GM03348 (cell line): ENCODE data around the gene CCM2.
A peak's percentile ranks its signal among the peaks of the same experiment; 100 is the strongest.

Source experiments
- DNase-seq: peaks from one replicate; pipeline ENCODE4 v3.0.0; 2012; ENCODE audit warnings: low spot score

The CCM2 gene

GRCh38 chr7:45082031-45082830 is 82.2 kb downstream of the CCM2 start:
- DNase-seq = no peak

DNA sequence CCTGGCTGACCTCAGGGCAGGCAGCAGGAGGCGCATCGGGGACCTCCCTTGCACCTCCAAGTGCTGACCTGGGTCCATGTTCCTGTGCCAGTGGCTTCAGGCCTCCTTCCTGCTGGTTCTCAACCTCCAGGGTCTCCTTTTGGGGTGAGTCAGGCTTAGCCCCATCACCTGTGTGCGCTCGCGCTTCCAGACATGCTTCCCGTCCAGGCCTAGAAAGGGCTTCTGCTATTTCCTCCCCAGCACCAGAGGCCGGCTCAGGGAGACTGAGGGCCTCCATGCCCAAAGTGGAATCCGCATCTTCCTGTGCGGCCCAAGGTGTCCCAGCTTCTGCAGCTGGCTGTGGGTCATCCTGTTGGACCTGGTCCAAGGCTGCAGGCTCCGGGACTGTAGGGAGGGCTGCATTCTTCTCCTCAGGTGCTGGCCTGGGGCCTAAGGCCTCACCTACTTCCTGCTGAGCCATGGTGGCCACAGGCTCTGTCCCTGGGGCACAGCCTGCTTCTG is 82.9 kb downstream of the CCM2 start:
- DNase-seq = no peak

GRCh38 chr7:45084336-45084735 is 84.3 kb downstream of the CCM2 start:
- DNase-seq = no peak

- DNase-seq = no peak
Measured at GRCh38 chr7:45084901-45085618, 85.1 kb downstream of the CCM2 start.

GRCh38 chr7:45085619-45086200 is 85.7 kb downstream of the CCM2 start:
- no peak for DNase-seq

DNA sequence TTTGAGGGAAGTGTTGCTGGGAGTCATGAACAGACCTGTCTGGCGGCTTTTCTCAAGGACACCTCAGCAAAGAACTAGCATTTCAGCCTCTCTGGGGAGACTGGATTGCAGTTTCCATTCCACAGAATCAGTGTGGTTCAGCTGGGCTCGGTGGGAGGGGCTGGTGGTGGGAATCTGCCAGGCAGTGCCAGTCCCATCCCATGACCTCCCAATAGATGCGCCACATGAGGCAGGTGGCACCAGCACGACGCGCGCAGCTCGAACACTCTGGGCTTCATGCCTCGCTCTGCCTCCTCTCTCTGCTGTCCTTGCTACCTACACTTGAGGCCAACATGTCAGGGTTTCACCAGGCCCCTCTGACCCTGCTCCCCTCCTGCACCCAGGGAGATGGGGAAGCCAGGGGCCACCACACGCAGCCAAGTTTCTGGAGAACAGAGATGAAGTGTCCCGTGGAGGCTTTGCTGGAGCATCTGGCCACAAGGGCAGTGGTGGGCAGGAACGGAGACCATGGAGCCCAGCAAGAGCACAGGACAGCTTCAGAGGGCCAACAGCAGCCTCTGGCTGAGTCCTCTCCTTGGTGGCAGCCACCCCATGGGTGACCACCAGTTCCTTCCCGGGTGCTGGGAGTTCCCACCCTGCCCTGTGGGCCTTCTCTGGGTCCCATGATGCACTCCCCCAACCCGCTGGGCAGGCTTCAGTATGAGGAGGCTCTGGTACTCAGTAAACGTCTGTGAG is 86.5 kb downstream of the CCM2 start:
- no peak for DNase-seq

DNA sequence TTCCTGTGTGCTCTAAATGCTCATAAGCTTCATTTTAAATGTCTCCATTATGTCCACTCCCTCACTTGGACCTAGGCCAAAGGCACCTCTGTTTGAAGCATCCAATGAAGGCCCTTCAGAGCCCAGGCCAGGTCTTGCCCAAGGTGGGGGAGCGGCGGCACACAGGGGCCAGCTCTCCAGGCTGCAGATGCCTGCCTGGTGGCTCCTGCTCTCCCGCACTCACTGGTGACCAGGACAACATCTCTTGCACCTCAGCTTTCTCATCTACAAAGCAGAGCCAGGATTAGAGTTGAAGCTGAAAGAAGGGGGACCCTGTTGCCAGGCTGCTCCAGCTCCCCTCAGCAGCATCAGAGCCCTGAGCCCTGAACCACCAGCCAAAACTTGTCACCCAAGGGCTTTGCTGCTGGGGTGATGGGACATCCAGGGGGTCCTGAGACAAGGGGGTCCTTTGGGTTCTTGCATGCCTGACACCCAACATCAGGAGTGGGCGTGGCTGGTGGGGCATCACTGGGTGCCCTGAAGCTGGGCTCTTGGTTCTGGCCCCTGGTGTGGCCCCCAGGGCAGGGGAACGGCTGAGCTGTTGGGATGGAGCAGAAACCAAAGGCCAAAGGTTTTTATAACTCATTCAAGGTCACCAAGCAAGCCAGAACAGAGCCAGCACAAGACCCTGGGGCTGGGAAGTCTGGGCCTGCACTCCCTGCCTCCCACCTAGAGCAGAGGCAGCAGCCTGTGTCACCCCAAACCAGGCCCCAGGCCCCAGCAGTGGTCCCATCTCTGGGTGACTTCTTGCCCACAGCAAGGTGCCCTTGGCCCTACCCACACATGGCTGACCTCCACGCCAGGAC is 87.5 kb downstream of the CCM2 start:
- no peak for DNase-seq

GRCh38 chr7:45088146-45088701 is 88.2 kb downstream of the CCM2 start:
- no peak for DNase-seq

DNA sequence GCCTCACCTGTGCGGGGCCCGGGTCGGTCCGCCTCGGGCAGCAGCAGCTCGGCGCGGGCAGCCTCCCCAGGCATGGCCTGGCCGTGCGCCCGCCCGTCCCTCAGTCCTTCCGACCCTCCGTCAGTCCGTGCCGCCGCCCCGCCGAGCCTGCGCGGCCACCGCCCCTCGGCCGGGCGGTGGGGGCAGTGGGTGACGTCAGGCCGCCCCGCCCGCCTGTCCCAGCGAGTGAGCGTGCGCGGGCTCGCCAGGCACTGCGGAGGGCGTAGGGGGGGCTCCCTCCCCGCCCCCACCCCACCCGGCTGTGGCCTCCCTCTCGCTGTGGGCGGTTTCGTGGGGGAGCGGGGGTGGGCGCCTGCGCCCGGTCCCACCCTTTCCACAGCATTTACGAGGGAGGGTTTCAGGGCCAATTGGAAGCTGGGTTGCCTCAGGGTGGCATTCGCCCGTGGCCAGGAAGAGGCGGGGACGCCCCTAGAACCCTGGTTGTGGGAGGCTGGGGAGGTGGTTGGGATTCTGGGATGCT is 88.9 kb downstream of the CCM2 start, which contains the start of gene NACAD:
Gene NACAD, minus strand, starts transcription at position 149 of the 520 bp plus-strand sequence. Its CDS starts 75 bp downstream, at position 74.
- peak; percentile 89 for DNase-seq

DNA sequence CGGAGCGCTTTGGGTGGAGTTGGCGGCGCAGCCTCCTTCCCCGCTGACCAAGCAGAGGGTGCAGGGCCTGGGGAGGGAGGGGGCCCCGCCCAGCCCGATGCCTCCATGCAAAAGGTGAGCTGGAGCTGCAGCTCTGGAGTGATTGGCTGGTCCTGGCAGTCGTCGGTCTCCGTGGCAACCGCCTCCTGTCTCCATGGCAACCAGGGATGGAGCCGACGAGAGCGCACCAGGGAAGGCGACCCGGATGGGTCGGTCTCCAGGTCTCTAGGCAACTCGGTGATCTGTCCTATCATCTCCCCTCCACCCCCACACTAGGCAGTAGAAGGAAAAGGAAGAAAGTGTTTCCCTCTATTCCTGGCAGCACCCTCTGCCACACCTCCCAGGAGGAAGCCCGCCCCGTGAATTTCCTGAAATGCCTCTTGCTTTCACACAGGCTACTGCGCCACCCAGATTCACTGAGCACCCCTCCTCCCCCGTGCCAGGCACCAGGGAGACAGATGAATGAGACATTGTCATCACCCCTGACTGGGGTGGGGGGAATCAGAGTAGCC is 89.4 kb downstream of the CCM2 start:
- DNase-seq = peak; percentile 74

- DNase-seq = peak; percentile 59
Measured at GRCh38 chr7:45092100-45092930, 92.3 kb downstream of the CCM2 start.

GRCh38 chr7:45092931-45093235 is 92.9 kb downstream of the CCM2 start:
- DNase-seq = no peak

- DNase-seq = no peak
Measured at GRCh38 chr7:45098983-45099839, 99.2 kb downstream of the CCM2 start.

GRCh38 chr7:45099891-45100760 is 100.1 kb downstream of the CCM2 start:
- DNase-seq = no peak

DNA sequence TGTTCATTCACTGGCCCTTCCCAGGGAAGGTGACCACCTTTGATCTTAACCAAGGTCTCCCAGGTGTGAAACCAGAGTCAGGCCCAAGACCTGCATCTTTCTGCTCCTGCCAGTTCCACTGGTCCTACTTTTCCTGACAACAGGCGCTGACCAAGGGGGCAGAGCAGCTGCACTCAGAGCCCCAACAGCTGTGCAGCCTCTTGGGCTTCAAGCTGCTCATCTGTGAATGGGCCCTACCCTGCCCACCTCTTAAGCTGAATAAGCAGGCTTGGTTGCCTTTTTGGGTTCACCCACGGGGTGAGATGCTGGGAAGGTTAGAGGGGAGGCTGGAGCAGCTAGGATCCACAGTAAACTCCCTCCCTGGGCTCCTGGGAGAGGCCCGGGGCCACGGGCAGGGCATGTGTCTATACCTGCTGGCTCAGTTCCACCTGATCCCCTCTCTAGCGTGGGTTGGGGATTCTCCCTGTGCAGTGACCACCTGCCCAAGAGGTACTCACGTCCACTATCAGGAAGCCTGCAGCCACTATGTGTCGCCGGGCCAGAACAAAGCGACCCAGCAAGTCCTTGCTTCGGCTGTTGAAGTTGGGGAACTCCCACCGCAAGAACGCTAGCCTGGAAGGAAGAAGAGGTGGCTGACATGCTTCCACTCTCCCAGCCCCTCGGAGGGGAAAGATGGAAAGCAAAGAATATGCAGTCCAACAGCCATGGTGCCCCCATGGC is 100.9 kb downstream of the CCM2 start:
- no peak for DNase-seq

DNA sequence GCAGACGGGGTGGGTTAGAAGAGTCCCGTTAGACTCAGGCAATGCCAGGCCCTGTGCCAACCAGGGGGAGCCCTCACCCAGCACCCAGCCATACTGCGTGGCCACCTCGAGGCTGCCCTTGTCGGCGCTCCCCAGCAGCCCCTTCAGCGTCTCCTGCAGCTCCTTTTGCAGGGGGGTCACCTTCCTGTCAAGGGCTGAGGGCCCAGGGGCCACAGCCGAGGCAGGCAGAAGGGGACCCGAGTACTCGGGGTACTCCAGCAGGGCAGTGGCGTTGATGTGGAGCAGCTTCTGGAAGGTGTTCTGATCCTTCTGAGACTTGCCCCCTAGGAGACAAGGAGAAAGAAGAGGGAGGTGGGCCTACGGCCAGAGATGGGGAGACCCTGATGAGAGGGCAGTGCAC is 101.7 kb downstream of the CCM2 start:
- DNase-seq = no peak
